ENCODE measurements around the gene PARP12. TPM values are rescaled to one million over a fixed set of nuclear protein-coding genes. Genes with fewer than 3 reads are reported as not detected.

PARP12 gene
- total RNA-seq, 1 donor from 2014 or later, result 100 TPM

GRCh38 chr7:140084142-140084655 lies 21.4 kb upstream of the PARP12 start:
- Histone ChIP-seq H3K9me3 (no peaks in the 10 kb centered on the region), H3K4me1 (no peaks in the 10 kb centered on the region), H3K4me3 (no peak overlapping the region), H3K36me3 (peaks cover 8% of the 10 kb centered on the region), H3K27ac (no peak overlapping the region), H3K27me3 (no peaks in the 10 kb centered on the region)
- ATAC-seq (peak; percentile 65), DNase-seq (no peak)
- intact Hi-C loops (cut with DNase I), result no loop called here
- no peak for TF ChIP-seq CTCF (IDR thresholded peaks at IDR 0.05)

- peak; percentile 46 for DNase-seq
- no peak overlapping the region for H3K27ac ChIP-seq
Observed at GRCh38 chr7:140082770-140083169, 20.0 kb upstream of the PARP12 start.

GRCh38 chr7:140081774-140082425 lies 19.1 kb upstream of the PARP12 start:
- DNase-seq, result peak; percentile 13
- no peak for ATAC-seq
- Histone ChIP-seq H3K27ac (no peak overlapping the region), H3K9me3 (no peaks in the 10 kb centered on the region), H3K4me3 (no peak overlapping the region), H3K36me3 (no peaks in the 10 kb centered on the region), H3K27me3 (no peaks in the 10 kb centered on the region), H3K4me1 (no peaks in the 10 kb centered on the region)
- no peak for TF ChIP-seq CTCF (IDR thresholded peaks at IDR 0.05)
- intact Hi-C loops (cut with DNase I), result no loop called here

More at GRCh38 chr7:140082770-140083169, 20.0 kb upstream of the PARP12 start:
- intact Hi-C loops (cut with DNase I), result no loop called here
- ATAC-seq, result peak; percentile 31
- TF ChIP-seq CTCF (IDR thresholded peaks at IDR 0.05), result no peak
- Histone ChIP-seq H3K27me3 (no peaks in the 10 kb centered on the region), H3K4me1 (no peaks in the 10 kb centered on the region), H3K4me3 (no peak overlapping the region), H3K9me3 (no peaks in the 10 kb centered on the region), H3K36me3 (peaks cover 2% of the 10 kb centered on the region)

GRCh38 chr7:140080919-140081318 lies 18.2 kb upstream of the PARP12 start:
- Histone ChIP-seq H3K4me3 (no peak overlapping the region), H3K36me3 (no peaks in the 10 kb centered on the region), H3K27ac (no peak overlapping the region), H3K4me1 (no peaks in the 10 kb centered on the region), H3K27me3 (no peaks in the 10 kb centered on the region), H3K9me3 (no peaks in the 10 kb centered on the region)
- intact Hi-C loops (cut with DNase I), result no loop called here
- no peak for ATAC-seq
- no peak for TF ChIP-seq CTCF (IDR thresholded peaks at IDR 0.05)
- no peak for DNase-seq

- Histone ChIP-seq H3K4me1 (no peaks in the 10 kb centered on the region), H3K4me3 (no peak overlapping the region), H3K9me3 (no peaks in the 10 kb centered on the region), H3K27ac (no peak overlapping the region), H3K27me3 (no peaks in the 10 kb centered on the region), H3K36me3 (no peaks in the 10 kb centered on the region)
- ATAC-seq, result peak; percentile 42
- intact Hi-C loops (cut with DNase I), result no loop called here
- peak; percentile 24 for TF ChIP-seq CTCF (IDR thresholded peaks at IDR 0.05)
- no peak for DNase-seq
Observed at GRCh38 chr7:140079121-140079536, 16.4 kb upstream of the PARP12 start.
